Mucosa of rectum (tissue), 2 donors: ENCODE measurements around the gene UQCC3.
"Not testable (repeated sequence)": the region's sequence is repeated elsewhere in the genome, so short reads cannot be mapped to it uniquely, and the experiment has no call there.

ENCODE experiments used
- H3K27ac ChIP-seq, 2 donors: one replicate each; pipeline ENCODE4 v1.7.0; 2013; ENCODE audit warnings: inconsistent platforms in 2 of 2, low read depth in 2 of 2, low read length in 2 of 2
- H3K27me3 ChIP-seq, 2 donors: one replicate each; pipeline ENCODE4 v1.7.0; 2013; ENCODE audit warnings: low read length in 2 of 2; ENCODE audit not compliant: control insufficient read depth in 2 of 2, insufficient read depth in 2 of 2
- H3K36me3 ChIP-seq, 2 donors: one replicate each; pipeline ENCODE4 v1.7.0; 2013; ENCODE audit warnings: low read length in 2 of 2; ENCODE audit not compliant: control insufficient read depth in 2 of 2, insufficient read depth in 2 of 2
- H3K4me1 ChIP-seq, 2 donors: one replicate each; pipeline ENCODE4 v1.7.0; 2013; ENCODE audit warnings: low read length in 2 of 2, mild to moderate bottlenecking in 1 of 2; ENCODE audit not compliant: control insufficient read depth in 2 of 2, insufficient read depth in 2 of 2
- H3K4me3 ChIP-seq, 2 donors: one replicate each; pipeline ENCODE4 v1.7.0; 2013; ENCODE audit warnings: low read length in 2 of 2
- H3K9ac ChIP-seq, 2 donors: one replicate each; pipeline ENCODE4 v1.7.0; 2013; ENCODE audit warnings: low read length in 2 of 2, low read depth in 1 of 2, mild to moderate bottlenecking in 1 of 2
- H3K9me3 ChIP-seq, 2 donors: one replicate each; pipeline ENCODE4 v1.7.0; 2013; ENCODE audit warnings: low read length in 2 of 2; ENCODE audit not compliant: control insufficient read depth in 2 of 2
- donor health status: healthy.
- donor health status: Normal muscosa, but diverticular disease.

Gene UQCC3

GRCh38 chr11:62678433-62678769 lies 6.9 kb downstream of the UQCC3 start:
- H3K9ac ChIP-seq, result peak overlapping the region; percentile 91
- H3K9me3 ChIP-seq, result no peaks in the 10 kb centered on the region
- peaks cover 19 to 23% of the 10 kb centered on the region in 2 donors for H3K36me3 ChIP-seq
- no peaks in the 10 kb centered on the region for H3K27me3 ChIP-seq
- peak overlapping the region; percentile 71 to 90 for H3K27ac ChIP-seq
- peak overlapping the region; percentile 83 to 93 for H3K4me3 ChIP-seq
- peaks cover 13 to 14% of the 10 kb centered on the region in 2 donors for H3K4me1 ChIP-seq

DNA sequence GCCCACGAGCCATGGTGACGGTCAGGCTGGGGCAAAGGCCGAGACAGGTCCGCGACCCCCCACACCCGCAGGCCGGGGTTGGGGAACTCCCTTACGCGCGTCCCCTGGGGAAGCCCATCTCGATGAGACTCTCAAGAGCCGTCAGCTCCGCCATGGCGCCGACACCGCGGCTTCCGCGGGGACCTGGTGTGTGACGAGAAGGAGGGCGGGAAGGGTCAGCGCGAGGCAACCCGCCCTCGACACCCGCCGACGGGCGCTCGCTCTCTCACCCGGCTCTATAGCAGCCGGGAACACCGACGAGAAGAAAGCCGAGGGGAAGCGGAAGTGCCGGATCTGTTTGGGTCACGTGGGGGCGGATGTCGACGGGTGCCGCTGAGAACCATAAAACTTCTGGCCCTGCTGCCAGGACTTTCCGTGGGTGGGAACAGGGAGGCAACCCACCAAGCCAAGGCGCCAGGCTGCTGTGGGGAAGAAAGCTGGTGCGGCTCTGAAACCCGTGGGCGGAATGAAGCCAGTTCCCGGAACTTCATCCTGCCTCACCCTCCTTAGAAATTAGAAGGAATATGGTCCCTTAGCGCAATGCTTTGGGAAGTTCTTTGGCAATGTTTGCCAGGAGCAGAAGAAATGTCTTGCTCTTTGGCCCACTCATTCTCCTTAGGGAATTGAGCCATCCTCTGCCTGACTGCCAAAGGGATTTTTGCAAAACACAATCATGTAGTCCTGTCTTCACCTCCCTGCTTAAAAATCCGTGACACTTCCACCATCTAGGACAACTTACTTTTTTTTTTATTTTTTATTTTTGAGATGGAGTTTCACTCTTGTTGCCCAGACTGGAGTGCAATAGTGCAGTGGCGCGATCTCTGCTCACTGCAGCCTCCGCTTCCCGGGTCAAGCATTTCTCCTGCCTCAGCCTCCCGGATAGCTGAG lies 7.6 kb downstream of the UQCC3 start, which contains the start of gene UBXN1:
UBXN1 (minus strand) TSS at position 304 of the 927 bp plus-strand sequence; CDS start at position 154, 150 bp downstream.
- Histone ChIP-seq H3K27me3 (no peaks in the 10 kb centered on the region), H3K27ac (peak within 1 kb of the TSS; percentile 71 to 90), H3K9ac (peak within 1 kb of the TSS; percentile 91), H3K4me1 (peaks cover 13 to 14% of the 10 kb centered on the region in 2 donors), H3K4me3 (peak within 1 kb of the TSS; percentile 83 to 93), H3K36me3 (peaks cover 19 to 21% of the 10 kb centered on the region in 2 donors), H3K9me3 (no peaks in the 10 kb centered on the region)

GRCh38 chr11:62680825-62681240 lies 9.4 kb downstream of the UQCC3 start:
- Histone ChIP-seq H3K4me3 (no peak overlapping the region), H3K4me1 (peaks cover 13 to 14% of the 10 kb centered on the region in 2 donors), H3K9me3 (no peaks in the 10 kb centered on the region), H3K27ac (no peak overlapping the region), H3K9ac (no peak overlapping the region), H3K27me3 (no peaks in the 10 kb centered on the region), H3K36me3 (peaks cover 16 to 19% of the 10 kb centered on the region in 2 donors)

- H3K4me3 ChIP-seq, result no peak overlapping the region
- H3K9ac ChIP-seq, result no peak overlapping the region
- no peaks in the 10 kb centered on the region for H3K27me3 ChIP-seq
- H3K36me3 ChIP-seq, result peaks cover 2 to 5% of the 10 kb centered on the region in 2 donors
- peaks cover 12 to 13% of the 10 kb centered on the region in 2 donors for H3K4me1 ChIP-seq
- no peaks in the 10 kb centered on the region for H3K9me3 ChIP-seq
- no peak overlapping the region for H3K27ac ChIP-seq
Measured at GRCh38 chr11:62682518-62682917, 11.0 kb downstream of the UQCC3 start.

- Histone ChIP-seq H3K9me3 (no peaks in the 10 kb centered on the region), H3K4me1 (peaks cover 0 to 2% of the 10 kb centered on the region in 2 donors), H3K36me3 (peaks cover 17 to 22% of the 10 kb centered on the region in 2 donors), H3K27me3 (no peaks in the 10 kb centered on the region), H3K27ac (no peak overlapping the region), H3K9ac (peak overlapping the region in 1 of 2 donors; percentile 38), H3K4me3 (peak overlapping the region; percentile 30 to 55)
Measured at GRCh38 chr11:62687508-62688396, 16.3 kb downstream of the UQCC3 start.

GRCh38 chr11:62688491-62688890 lies 17.0 kb downstream of the UQCC3 start:
- Histone ChIP-seq H3K27me3 (no peaks in the 10 kb centered on the region), H3K4me3 (peak overlapping the region in 1 of 2 donors; percentile 55), H3K9ac (peak overlapping the region in 1 of 2 donors; percentile 26), H3K27ac (no peak overlapping the region), H3K4me1 (peaks cover 0 to 2% of the 10 kb centered on the region in 2 donors), H3K36me3 (peaks cover 20 to 28% of the 10 kb centered on the region in 2 donors), H3K9me3 (no peaks in the 10 kb centered on the region)

DNA sequence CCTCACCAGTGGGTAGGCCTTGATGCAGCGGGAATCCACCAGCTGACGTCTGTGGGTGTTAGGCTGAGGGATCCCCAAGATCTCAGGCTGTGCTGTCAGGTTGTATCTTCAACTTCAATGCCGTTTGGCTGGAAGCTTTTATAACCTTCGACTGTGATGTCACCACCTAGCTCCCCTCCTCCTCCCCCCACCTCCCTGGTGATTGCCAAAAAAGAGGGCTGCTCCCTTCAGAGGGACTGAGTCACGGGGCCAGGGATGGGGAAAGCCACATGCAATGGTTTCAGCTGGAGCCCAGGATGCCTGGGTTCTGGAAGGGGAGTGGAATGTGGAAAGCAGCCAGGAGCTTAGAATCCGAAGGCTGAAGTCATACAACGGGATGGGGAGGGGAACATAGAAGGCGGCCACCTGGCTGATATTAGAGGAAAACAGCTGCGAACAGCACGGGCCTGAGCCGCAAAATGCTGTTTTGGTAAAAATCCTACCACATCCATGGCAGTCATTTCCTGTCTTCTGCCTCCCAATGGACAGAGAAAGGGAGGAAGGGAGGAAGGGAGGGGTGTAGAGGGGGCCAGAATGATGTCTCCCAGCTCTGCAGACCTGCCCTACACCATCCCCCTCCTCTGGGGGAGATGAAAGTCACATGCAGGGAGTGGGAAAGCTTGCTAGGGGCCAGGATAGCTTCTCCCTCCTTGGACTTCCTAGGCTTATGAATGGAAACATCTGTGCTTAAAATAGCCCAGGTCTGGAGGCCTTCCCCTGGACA lies 18.1 kb downstream of the UQCC3 start, which contains the start of gene LRRN4CL:
LRRN4CL (minus strand) TSS at position 110 of the 763 bp plus-strand sequence. CDS start 1,022 bp downstream, outside the sequence.
- Histone ChIP-seq H3K9ac (peak within 1 kb of the TSS in 1 of 2 donors; percentile 26), H3K9me3 (no peaks in the 10 kb centered on the region), H3K27ac (peak within 1 kb of the TSS; percentile 56 to 63), H3K4me3 (peak within 1 kb of the TSS; percentile 32 to 55), H3K36me3 (peaks cover 20 to 30% of the 10 kb centered on the region in 2 donors), H3K27me3 (no peaks in the 10 kb centered on the region), H3K4me1 (peaks cover 0 to 2% of the 10 kb centered on the region in 2 donors)

DNA sequence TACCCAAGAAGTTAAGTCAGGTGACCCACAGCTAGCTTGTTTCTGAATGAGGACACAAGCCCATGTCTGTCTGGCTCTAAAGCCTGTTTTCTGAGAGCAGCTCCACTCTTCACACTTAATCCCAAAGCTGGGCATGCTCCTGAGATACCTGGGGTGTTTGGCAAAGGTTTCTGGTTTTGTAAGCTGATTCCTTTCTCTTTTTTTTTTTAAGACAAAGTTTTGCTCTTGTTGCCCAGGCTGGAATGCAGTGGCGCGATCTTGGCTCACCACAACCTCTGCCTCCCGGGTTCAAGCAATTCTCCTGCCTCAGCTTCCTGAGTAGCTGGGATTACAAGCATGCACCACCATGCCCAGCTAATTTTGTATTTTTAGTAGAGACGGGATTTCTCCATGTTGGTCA lies 22.2 kb downstream of the UQCC3 start:
- not testable (repeated sequence) for H3K27ac ChIP-seq, H3K4me1 ChIP-seq, H3K4me3 ChIP-seq, H3K9ac ChIP-seq, H3K9me3 ChIP-seq, H3K27me3 ChIP-seq
- peaks cover 20 to 30% of the 10 kb centered on the region in 2 donors for H3K36me3 ChIP-seq

DNA sequence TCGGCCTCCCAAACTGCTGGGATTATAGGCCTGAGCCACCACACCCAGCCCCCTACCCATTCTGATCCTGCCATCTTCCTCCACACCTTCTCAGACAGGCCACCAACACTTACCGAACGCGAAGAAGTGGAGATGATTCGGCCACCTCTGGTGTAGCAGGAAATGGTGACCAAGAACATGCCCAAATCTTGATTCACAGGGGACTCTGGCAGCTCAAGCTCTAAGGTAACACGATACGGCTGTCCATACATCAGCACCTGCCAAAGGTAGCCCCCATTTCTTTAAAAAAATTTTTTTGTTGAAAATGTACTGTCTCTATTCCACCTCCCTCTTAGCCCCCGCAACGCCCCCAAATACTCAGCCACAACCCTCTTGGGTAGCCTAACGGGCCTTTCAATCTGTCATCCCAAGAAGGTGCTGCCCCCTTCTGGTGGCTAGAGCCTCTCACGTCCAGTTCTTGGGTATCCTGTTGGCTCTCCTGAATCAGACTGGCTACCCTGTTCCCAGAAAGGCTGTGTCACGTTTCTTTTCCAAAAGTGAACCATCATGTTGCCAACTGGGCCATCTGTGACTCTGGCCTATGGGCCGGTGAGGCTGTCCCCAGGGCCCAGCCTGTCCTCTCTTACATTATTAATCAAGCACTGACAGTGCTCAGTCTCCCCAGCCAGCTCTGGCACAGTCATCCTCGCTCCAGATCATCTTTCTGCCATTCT lies 23.1 kb downstream of the UQCC3 start:
- H3K36me3 ChIP-seq, result peaks cover 20 to 30% of the 10 kb centered on the region in 2 donors
- H3K27ac ChIP-seq, result no peak overlapping the region
- no peak overlapping the region for H3K9ac ChIP-seq
- no peaks in the 10 kb centered on the region for H3K9me3 ChIP-seq
- peaks cover 0 to 2% of the 10 kb centered on the region in 2 donors for H3K4me1 ChIP-seq
- H3K27me3 ChIP-seq, result no peaks in the 10 kb centered on the region
- H3K4me3 ChIP-seq, result no peak overlapping the region
